ENCODE data around the gene SMURF2.
"Not testable (repeated sequence)": the region's sequence is repeated elsewhere in the genome, so short reads cannot be mapped to it uniquely, and the experiment has no call there.

Gene SMURF2

DNA sequence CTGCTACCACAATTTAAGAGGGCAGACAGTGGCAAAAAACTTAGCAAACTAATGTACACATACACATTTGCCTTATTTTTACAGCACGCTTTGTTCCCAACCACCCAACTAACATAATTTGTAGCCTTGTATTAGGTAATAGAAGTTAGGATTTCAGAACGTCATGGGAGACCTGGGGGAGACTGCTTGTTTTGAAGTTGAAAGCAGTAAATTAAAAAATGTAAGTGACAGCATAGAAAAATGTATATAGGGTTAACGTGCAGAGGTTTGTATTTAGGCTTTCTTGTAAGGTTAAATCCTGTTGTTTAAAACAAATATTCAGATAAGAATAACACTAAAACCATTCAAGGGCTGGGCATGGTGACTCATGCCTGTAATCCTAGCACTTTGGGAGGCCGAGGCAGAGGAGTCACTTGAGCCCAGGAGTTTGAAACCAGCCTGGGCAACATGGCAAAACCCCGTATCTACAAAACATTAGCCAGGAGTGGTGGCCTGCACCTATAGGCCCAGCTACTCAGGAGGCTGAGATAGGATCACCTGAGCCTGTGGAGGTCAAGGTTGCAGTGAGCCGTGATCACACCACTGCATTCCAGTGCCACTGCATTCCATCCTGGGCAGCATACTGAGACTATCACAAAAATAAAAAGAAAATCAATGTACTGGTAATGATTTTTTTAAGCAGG, 2.3 kb upstream of the SMURF2 start:
- not testable (repeated sequence) for DNase-seq

DNA sequence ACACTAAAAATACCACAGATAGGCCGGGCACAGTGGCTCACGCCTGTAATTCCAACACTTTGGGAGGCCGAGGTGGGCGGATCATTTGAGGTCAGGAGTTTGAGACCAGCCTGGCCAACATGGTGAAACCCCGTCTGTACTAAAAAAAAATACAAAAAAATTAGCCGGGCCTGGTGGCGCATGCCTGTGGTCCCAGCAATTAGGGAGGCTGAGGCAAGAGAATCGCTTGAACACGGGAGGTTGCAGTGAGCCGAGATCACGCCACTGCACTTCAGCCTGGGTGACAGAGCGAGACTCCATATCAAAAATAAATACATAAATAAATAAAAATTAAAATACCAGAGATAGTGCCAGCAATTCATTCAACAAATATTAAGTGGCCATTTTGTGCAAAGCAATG, 1.7 kb upstream of the SMURF2 start:
- DNase-seq, result not testable (repeated sequence)

DNA sequence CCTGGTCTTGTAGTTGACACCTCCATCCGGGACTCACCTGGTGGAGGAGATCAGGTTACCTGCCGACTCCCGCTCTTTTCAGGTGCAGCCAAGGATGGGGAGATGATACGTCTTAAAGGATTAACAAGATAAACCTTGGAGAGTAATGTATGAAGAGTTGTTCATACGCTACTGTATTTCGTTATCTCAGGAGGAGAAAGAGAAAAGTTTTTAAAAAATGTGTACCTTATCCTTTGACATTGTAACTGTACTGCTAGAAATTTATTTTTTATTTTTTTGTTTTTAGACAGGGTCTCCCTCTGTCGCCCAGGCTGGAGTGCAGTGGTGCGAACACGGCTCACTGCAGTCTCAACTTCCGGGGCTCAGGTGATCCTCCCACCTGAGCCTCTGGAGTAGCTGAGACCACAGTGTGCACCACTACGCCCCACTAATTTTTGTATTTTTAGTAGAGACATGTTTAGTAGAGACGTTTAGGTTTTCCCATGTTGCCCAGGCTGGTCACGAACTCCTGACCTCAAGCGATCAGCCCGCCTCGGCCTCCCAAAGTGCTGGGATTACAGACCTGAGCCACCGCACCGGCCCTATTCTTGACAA, 764 bp upstream of the SMURF2 start:
- no peak for DNase-seq

DNA sequence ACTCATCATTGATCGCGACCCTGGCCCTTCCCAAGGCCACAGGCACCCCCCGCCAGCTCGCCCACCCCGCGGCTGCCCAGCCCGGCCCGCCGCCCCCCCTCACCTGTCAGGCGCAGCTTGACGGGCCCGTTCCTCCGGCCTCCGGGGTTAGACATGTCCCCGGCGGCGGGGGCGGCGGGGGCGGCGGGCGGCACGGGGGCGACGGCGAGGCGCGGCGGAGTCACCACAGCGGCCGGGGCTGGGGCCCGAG, 456 bp downstream of the SMURF2 start:
- no peak for DNase-seq

DNA sequence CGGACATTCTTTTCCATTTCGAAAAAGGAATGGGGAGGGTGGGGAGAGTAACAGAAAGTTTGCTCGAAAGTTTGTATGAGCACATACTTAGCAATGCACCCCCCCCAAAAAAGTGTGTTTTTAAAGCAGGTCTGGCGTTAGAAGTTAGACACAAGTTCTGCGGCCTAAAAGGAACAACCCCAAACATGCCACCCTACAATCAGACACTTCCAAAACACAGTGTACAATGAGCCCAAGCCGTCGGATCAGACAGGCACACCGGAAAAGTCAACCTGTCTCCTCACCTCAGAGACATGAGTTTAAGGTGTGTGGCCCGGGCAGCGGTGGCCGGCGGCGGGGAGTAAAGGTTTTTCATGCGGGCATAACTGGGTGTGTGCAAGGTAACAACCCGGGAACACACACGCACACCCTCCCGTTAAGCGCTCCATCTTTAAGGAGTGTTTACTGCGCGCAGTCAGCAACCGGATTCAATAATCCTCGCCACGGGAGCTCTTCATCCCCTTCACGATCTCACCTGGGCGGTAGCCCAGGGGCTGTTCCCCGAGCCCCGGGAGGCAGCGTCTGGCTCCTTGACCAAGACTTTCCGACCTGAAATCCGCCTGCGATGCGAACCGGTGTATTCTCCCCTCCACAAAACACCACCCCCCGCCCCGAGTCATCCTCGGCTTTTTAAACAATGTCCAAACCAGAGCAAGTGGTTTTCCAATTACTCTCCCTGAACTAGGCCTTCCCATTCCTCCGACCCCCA, 955 bp downstream of the SMURF2 start:
- not testable (repeated sequence) for DNase-seq

DNA sequence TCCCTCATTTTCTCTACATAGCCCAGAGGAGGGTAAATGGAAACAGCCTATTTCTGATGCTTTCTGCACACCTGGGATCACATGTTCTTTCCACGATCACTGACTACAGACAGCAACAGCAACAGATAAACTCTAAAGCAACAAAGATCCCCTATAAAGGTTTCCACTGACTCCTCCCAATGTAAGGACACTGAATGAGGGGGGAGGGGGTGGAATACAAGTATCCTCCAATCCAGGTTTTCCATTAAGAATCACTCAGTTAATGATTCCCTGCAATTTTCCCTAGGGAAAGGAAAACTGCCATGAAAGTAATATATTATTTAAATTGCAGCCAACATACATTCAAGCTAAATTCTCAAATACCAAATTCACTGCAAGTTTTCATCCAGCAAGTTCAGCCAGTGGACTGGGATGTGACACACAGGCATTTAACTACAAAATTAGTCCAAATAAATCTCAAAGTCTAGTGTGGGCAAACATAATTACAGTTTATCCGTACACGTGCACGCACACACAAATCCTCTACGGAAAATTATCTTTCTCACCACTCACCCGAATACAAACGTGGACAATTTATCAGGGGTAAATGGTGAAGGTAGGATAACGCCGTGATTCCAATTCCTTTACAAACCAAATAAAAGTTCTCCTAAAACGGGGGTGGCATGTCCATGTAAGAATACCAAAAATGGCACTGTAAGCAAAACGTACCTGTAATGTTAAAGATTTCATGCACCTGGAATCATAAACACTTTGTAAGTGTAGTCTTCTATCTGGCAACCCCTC, 1.7 kb downstream of the SMURF2 start:
- not testable (repeated sequence) for DNase-seq

DNA sequence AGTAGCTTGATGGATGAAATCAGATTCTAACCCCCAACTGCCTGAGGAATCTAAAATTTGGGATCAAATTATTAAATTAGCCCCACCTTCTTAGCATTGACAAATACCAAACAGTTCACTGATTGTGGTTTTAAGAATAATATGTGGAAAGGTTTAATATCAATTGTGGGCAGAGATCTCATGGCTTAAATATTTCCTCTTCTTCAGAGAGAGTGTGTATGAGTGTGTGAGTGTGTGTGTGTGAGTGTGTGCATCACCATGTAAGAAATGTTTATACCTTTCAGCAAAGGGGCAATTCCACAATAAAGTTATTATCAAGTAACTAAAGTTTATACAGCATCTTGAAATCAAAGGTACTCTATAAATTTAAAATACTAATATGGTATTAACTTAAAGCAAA, 3.2 kb downstream of the SMURF2 start:
- no peak for DNase-seq

DNA sequence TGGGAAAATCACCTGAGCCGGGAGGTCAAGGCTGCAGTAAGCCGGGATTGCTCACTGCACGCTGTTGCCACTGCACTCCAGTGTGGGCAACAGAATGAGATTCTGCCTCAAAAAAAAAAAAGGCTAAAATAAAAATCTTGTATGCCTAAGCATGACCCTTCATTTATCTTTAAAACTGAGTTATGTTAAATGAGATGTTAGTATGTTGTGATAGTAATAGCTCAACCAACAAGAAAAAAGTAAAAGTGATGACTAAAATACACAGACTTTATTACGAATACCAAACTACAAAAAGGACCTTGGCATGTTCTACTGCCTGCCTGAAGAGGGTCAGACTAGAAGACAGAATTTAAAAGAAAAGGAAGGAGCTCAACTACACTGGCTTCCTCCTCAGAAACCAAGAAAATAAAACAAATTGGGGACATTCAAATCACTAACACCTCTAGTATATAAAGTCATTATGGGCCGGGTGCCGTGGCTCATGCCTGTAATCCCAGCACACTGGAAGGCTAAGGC, 4.4 kb downstream of the SMURF2 start:
- DNase-seq, result no peak

DNA sequence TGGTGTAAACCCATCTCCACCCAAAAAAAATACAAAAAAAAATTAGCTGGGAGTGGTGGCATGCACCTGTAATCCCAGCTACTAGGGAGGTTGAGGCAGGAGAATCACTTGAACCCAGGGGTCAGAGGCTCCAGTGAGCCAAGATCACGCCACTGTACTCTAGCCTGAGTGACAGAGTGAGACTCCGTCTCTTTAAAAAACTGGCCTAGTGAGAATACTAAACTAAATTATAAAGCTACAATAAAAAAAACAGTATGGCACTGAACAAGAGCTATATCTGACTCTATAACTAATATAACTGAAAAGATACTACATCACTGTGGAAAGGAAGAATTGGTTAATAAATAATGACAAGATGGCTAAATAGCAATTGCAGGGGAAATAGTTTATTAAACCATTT, 6.4 kb downstream of the SMURF2 start:
- no peak for DNase-seq

DNA sequence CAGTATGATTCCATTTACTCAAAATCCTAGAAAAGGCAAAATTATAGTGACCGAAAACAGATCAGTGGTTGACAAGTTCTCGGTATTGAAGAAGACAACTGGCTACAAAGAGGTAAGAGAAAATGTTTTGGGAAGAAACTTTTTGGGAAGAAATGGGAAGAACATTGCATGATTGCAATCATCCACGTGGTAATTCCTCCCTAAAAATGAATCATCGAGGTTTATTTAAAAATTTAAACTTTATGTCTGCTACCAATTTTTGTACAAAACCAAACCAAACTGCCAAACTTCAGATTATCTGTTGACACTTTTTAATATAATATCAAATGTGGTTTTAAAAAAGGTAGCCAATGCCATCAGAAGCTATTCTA, 8.1 kb downstream of the SMURF2 start:
- DNase-seq, result no peak

DNA sequence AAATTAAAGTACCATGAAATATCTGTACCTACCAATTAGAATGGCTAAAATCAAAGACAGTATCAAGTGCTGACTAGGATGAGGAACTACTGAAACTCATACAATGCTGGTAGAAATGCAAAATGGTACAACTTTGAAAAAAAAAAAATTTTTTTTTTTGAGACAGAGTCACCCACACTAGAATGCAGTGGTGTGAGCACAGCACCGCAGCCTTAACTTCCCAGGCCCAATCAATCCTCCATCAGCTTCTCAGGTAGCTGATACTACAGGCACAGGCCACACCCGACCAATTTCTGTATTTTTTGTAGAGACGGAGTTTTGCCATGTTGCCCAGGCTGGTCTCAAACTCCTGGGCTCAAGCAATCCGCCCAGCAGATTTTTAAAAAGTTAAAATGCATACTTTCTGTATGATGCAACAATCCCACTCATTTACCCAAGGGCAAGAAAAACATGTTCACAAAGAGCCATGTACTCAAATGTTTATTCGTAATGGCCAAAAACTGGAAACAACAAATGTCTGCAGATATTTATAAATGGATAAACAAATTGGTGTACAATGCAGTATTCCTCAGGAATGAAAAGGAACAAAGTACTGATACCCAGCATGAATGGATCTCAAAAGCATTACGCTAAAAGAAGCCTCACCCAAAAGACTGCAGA, 8.7 kb downstream of the SMURF2 start:
- peak; percentile 34 for DNase-seq

DNA sequence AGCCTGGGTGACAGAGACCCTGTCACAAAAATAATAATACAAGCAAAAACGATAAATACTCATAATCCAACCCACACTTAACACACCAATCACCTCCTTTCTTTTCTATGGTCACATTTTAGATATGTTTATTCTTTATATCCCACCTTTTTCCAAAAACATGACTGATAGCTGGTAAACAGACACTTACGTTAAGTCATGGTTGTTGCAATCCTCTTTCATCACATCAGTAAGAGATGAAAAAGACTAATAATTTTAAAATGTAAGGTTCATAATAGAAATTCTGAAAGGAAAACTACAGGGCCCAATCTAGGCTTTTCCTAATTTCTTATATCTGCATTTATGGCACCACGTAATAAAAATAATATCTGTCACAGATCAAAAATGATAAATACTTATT, 10.2 kb downstream of the SMURF2 start:
- DNase-seq, result no peak

DNA sequence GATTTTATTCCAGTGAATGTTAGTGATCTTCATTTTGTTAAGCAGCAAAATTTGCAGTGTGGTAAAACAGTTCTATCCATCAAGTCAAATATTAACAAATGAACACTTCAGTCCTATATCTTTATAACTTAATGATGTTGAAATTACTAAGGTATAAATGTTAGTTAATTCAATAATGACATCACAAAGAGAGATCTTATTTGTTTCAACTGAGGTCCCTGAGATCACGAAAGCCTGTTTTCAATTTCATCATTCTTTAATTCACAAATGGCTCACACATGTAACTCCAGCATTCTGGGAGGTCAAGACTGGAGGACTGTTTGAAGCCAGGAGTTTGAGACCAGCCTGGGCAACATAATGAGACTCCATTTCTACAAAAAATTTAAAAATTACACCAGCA, 13.9 kb downstream of the SMURF2 start:
- DNase-seq, result no peak

DNA sequence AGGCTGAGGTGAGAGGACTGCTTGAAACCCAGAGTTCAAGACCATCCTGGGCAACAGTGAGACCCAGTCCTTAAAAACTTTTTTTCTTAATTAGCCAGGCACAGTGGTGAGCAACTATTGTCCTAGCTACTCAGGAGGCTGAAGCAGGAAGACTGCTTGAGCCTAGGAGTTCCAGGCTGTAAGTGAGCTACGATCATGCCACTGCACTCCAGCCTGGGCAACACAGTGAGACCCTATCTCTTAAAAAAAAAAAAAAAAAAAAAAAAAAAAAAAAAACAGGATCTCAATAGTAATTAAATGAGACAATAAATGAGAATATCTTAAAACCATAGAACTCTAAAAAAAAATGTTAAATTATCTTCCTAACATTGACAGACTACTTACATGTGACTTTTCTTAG, 14.3 kb downstream of the SMURF2 start:
- DNase-seq, result no peak

DNA sequence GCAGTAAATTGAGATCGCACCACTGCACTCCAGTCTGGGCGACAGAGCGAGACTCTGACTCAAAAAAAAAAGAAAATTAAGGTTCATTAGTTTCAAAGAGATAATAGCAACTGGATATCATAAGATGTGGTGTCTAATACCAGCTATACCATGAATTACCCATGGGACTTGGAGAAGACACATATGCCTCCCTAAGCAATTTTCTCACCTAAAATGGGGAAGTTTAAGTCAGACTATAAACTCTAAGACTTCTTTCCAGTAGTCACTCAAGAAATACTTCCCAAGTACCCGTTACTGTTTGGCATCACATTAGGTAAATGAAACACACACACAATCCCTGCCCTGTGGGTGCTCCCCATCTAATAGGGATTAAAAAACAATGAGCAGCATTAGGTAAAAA, 22.6 kb downstream of the SMURF2 start:
- DNase-seq, result peak; percentile 51

DNA sequence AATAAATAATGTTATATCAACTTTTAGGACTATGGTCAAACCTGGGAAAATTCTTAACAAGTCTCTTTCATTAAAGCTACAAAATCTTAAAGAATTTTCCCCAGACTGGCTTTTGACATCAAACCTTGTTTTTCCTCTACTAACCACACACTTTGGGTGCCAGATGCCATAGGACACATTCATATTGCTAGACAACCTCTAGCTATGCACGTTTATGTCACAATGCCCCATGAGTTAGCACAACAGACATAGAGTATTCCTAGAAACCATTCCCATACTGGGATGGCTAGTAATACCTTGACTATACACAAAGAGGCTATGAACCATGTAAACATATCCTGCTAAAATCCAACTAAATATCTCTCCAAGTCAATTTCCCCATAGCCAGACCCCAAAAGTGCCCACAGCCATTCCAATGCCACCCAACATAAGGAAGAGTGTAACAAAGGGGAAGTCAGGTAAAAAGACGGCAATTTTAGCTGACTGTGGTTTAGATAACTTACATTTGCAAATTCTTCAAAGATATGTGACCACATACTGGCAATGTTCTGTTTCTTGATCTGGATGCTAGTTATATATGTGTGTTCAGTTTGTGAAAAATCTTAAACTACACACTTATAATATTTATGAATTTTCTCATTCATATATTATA, 23.4 kb downstream of the SMURF2 start:
- no peak for DNase-seq

DNA sequence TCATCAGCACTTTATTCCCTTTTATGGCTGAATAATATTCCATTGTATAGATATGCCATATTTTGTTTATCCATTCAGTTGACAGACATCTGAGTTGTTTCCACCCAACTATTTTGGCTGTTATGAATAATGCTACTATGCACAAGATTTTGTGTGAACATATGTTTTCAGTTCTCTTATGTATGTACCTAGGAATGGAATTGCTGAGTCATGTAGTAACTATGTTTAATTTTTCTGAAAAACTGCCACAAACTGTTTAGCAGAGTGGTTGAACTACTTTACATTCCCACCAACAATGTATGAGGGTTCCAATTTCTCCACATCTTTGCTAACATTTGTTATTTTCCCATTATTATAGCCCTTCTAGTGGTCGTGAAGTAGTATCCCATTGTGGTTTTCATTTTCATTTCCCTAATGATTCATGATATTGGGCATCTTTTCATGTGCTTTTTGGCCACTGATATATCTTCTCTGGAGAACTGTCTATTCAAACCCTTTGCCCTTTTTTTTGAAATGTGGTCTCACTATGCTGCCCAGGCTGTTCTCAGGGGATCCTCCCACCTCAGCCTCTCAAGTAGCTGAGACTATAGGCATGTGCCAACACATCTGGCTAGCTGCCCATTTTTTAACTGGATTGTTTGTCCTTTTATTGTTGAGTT, 26.3 kb downstream of the SMURF2 start:
- peak; percentile 69 for DNase-seq

DNA sequence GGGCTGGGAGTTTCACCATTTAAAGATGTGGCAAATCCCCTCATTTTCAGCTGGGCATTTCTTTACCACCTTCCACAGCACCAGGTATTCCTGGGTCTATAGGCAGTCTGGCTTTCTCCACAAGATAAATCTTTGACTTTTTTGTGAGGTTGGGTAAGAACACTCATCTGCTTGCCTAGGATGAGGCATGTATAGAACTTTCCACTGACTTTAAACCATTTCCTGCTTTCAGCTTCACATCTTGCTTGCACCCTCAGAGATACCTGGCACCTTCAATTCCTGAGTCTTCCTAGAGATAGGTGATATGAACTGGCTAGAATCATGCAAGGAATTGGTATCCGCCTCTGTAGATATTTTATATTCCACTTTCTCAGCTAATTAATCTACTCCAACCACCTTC, 27.9 kb downstream of the SMURF2 start:
- no peak for DNase-seq

DNA sequence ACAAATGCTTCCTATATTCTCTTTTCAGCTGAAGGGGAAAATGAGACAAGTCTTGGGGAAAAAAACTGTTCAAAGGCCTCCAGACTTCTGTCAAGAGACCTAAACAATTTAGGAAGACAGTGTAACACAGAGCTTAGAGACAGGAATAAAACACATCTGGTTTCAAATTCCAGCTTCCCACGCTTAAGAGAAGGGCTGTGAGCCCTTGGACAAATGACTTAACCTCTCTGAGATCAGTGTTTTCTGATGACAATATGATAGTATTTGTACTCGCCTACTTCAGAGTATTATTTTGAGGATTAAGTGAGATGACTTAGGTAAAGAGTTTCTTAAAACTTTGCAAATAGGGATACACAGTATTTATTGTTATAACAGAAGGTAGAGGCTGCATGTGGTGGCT, 29.5 kb downstream of the SMURF2 start:
- DNase-seq, result no peak

DNA sequence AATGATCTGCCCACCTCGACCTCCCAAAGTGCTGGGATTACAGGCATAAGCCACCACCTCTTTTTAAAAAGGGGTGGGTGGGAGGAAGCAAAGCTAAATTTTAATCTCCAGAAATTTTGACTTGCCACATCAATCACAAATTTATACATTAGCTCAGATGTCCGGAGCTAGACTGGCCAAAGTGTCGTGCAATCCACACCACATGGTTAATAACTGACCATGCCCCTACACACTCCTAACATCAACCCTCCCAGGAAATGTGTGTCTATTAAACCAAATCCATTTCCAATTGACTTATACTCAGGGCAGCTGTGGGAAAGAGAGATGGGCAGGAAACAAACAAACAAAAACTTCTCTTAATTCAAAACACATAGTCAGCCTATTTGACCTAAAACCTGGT, 29.9 kb downstream of the SMURF2 start:
- no peak for DNase-seq

DNA sequence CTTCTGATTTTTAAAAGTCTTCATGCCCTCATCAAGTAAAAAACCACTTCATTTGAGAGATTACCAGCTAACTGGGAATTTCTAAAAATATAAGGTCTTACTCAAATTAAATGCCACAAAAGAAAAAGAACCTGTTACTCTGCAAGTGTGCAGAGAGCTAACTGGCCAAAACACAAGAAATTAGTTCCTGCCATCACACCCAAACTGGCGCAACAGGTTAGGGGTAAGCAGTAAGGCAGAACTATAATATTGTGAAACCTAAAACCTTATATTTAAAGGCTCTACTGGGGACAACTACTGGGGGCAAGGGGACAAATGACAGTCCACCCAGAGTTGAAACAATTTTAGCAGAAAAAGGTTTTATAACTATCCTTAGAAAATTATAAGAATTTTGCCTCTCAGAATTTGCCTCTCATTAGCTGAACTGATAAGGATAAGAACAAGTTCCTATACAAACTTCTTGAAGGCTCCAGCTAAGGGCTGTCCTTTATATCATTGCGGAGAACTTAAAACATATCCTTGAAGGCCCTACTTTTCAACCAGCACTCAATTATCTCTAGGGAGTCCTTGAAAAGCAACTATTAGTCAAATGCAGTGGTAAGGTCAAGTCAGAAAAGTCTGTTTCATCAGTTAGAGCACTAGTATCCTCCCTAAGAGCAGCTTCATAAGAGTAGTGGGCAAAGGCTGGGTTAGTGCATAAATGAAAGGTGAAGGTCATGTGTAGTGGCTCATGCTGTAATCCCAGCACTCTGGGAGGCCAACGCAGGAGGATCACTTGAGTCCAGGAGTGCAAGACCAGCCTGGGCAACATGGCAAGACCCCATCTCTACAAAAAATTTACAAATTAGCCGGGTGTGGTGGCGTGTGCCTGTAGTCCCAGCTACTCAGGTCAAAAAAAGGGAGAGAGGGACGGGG, 31.5 kb downstream of the SMURF2 start:
- DNase-seq, result peak; percentile 36
